Osteoblast (primary cell): ENCODE measurements around the gene SLC2A13. TPM values are rescaled to one million over a fixed set of nuclear protein-coding genes. Genes with fewer than 3 reads are reported as not detected.

Experiments used
- DNase-seq: peaks from one replicate; pipeline ENCODE4 v3.0.0; 2011; ENCODE audit warnings: low spot score, mixed read lengths; ENCODE audit not compliant: insufficient read length; ENCODE audit errors: missing footprints
- H2AFZ ChIP-seq: 2 replicates; pipeline ENCODE4 v1.6.0; 2011; ENCODE audit warnings: mild to moderate bottlenecking, low read length
- H3K27ac ChIP-seq: 2 replicates; pipeline ENCODE4 v1.5.1; 2011; ENCODE audit warnings: mild to moderate bottlenecking, low read depth, low read length, moderate library complexity
- H3K27me3 ChIP-seq: 2 replicates; pipeline ENCODE4 v1.6.0; 2012; ENCODE audit warnings: mild to moderate bottlenecking, control low read depth, inconsistent platforms, low read length, moderate library complexity; ENCODE audit not compliant: insufficient read depth
- H3K36me3 ChIP-seq: 2 replicates; pipeline ENCODE4 v1.5.1; 2011; ENCODE audit warnings: mild to moderate bottlenecking, low read length, control low read depth, moderate library complexity; ENCODE audit not compliant: insufficient read depth
- H3K4me1 ChIP-seq: 2 replicates; pipeline ENCODE4 v1.5.1; 2011; ENCODE audit warnings: mild to moderate bottlenecking, low read length, control low read depth, moderate library complexity; ENCODE audit not compliant: insufficient read depth
- H3K4me2 ChIP-seq: 2 replicates; pipeline ENCODE4 v1.6.0; 2011; ENCODE audit warnings: mild to moderate bottlenecking, low read length; ENCODE audit not compliant: insufficient read depth
- H3K4me3 ChIP-seq: fragments of 200-600 bp; sonication (generic); 3 replicates; pipeline ENCODE4 v1.5.1; 2012; ENCODE audit warnings: mild to moderate bottlenecking, low read length, inconsistent platforms; ENCODE audit not compliant: insufficient read depth
- H3K79me2 ChIP-seq: 2 replicates; pipeline ENCODE4 v1.6.0; 2012; ENCODE audit warnings: mild to moderate bottlenecking, low read length, control low read depth, inconsistent platforms; ENCODE audit not compliant: insufficient read depth
- H3K9me3 ChIP-seq: 2 replicates; pipeline ENCODE4 v1.5.1; 2011; ENCODE audit warnings: low read depth, low read length, control low read depth
- H4K20me1 ChIP-seq: 2 replicates; pipeline ENCODE4 v1.6.0; 2012; ENCODE audit warnings: mild to moderate bottlenecking, low read length, control low read depth; ENCODE audit not compliant: insufficient read depth
- CTCF ChIP-seq: IDR thresholded peaks from 2 replicates; pipeline ENCODE4 v1.5.1; 2011; ENCODE audit warnings: mild to moderate bottlenecking, low read depth, low read length, moderate library complexity; ENCODE audit errors: extremely low read depth
- total RNA-seq: library from RNA; depleted of rRNA; stranded (reverse); fragments of >200 nt; gene quantifications from 2 replicates; pipeline ENCODE4 v1.2.3, GENCODE V29; 2012

Gene SLC2A13
- total RNA-seq, 1 donor: 12.3 TPM

- Histone ChIP-seq H4K20me1 (no peaks in the 10 kb centered on the region), H3K36me3 (no peaks in the 10 kb centered on the region), H3K4me1 (no peaks in the 10 kb centered on the region), H3K4me2 (no peak overlapping the region), H3K27ac (no peak overlapping the region), H3K79me2 (no peaks in the 10 kb centered on the region), H3K27me3 (no peaks in the 10 kb centered on the region), H3K4me3 (no peak overlapping the region), H2AFZ (no peak overlapping the region), H3K9me3 (no peaks in the 10 kb centered on the region)
- TF ChIP-seq CTCF: no peak
- DNase-seq: no peak
Measured at GRCh38 chr12:39743655-39744054, 362.2 kb downstream of the SLC2A13 start.

- Histone ChIP-seq H3K36me3 (no peaks in the 10 kb centered on the region), H3K79me2 (no peaks in the 10 kb centered on the region), H2AFZ (no peak overlapping the region), H3K27me3 (no peaks in the 10 kb centered on the region), H3K27ac (no peak overlapping the region), H3K9me3 (peaks cover 8% of the 10 kb centered on the region), H3K4me1 (no peaks in the 10 kb centered on the region), H3K4me3 (no peak overlapping the region), H3K4me2 (no peak overlapping the region), H4K20me1 (no peaks in the 10 kb centered on the region)
- no peak for DNase-seq
- no peak for TF ChIP-seq CTCF
Measured at GRCh38 chr12:39736406-39736805, 369.5 kb downstream of the SLC2A13 start.

- Histone ChIP-seq H3K27me3 (no peaks in the 10 kb centered on the region), H3K27ac (no peak overlapping the region), H2AFZ (no peak overlapping the region), H3K4me1 (peaks cover 3% of the 10 kb centered on the region), H3K36me3 (no peaks in the 10 kb centered on the region), H3K79me2 (no peaks in the 10 kb centered on the region), H3K4me2 (no peak overlapping the region), H3K4me3 (no peak overlapping the region), H3K9me3 (no peaks in the 10 kb centered on the region), H4K20me1 (no peaks in the 10 kb centered on the region)
- TF ChIP-seq CTCF: no peak
- peak; percentile 66 for DNase-seq
Measured at GRCh38 chr12:39723831-39724230, 382.1 kb downstream of the SLC2A13 start.

DNA sequence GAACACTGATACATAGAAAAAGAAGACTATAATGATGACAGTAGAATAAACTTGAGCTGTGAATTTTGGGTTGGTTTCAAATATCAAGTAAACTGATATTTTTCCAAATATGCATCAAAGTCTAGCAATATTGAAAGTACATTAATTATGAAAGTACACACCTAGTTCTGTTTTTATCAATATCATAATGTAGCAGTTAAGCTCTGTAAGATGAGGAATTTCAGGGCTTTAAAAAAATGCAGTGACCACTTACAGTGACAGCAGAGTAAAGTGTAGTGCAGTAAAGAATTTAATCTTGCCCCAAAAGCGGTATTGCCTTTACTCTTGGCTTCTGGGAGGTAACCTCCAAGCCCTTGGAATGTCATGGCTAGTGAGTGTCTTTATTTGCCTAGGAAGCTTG, 383.4 kb downstream of the SLC2A13 start:
- TF ChIP-seq CTCF: no peak

More for the DNA sequence above, 383.4 kb downstream of the SLC2A13 start:
- Histone ChIP-seq H3K4me1 (peaks cover 3% of the 10 kb centered on the region), H2AFZ (no peak overlapping the region), H3K4me3 (no peak overlapping the region), H3K27ac (no peak overlapping the region), H3K36me3 (no peaks in the 10 kb centered on the region), H3K9me3 (no peaks in the 10 kb centered on the region), H4K20me1 (no peaks in the 10 kb centered on the region), H3K4me2 (no peak overlapping the region), H3K27me3 (no peaks in the 10 kb centered on the region), H3K79me2 (no peaks in the 10 kb centered on the region)
- no peak for DNase-seq
